DND-41 (cell line): Measurements from ENCODE around the gene GRAMD1A.

ENCODE experiments used
- ATAC-seq: fragments of 200-7000 bp; cut with Tn5 transposase; 3 replicates; pipeline ENCODE4 v1.9.1; 2021; ENCODE audit warnings: low read depth; ENCODE audit not compliant: insufficient read depth
- DNase-seq: peaks from one replicate; pipeline ENCODE4 v3.0.0-alpha.2; 2020
- H2AFZ ChIP-seq: 2 replicates; pipeline ENCODE4 v1.6.0; 2012; ENCODE audit warnings: low read depth, low read length
- H3K27ac ChIP-seq: 2 replicates; pipeline ENCODE4 v1.5.1; 2012; ENCODE audit warnings: low read length, inconsistent platforms
- H3K27me3 ChIP-seq: fragments of 200-600 bp; sonication (generic); 2 replicates; pipeline ENCODE4 v1.6.0; 2012; ENCODE audit warnings: low read length, mild to moderate bottlenecking, inconsistent platforms; ENCODE audit not compliant: insufficient read depth, poor library complexity
- H3K36me3 ChIP-seq: 2 replicates; pipeline ENCODE4 v1.5.1; 2012; ENCODE audit warnings: low read length, inconsistent platforms; ENCODE audit not compliant: insufficient read depth
- H3K4me1 ChIP-seq: 2 replicates; pipeline ENCODE4 v1.5.1; 2012; ENCODE audit warnings: mild to moderate bottlenecking, low read length; ENCODE audit not compliant: insufficient read depth
- H3K4me2 ChIP-seq: 2 replicates; pipeline ENCODE4 v1.6.0; 2012; ENCODE audit warnings: mild to moderate bottlenecking, moderate library complexity, low read length, inconsistent platforms; ENCODE audit not compliant: insufficient read depth
- H3K4me3 ChIP-seq, 2 experiments: fragments of 200-600 bp in 1 of 2; shearing (Covaris generic) in 1 of 2; 2 replicates each; pipeline ENCODE4 v1.5.1; 2012 to 2016; ENCODE audit warnings: inconsistent platforms in 2 of 2, low read length in 2 of 2, mild to moderate bottlenecking in 2 of 2, low read depth in 1 of 2, moderate library complexity in 1 of 2
- H3K79me2 ChIP-seq: 2 replicates; pipeline ENCODE4 v1.6.0; 2012; ENCODE audit warnings: low read length, inconsistent platforms; ENCODE audit not compliant: insufficient read depth
- H3K9ac ChIP-seq: 2 replicates; pipeline ENCODE4 v1.6.0; 2012; ENCODE audit warnings: low read depth, mild to moderate bottlenecking, inconsistent platforms, low read length, moderate library complexity
- H3K9me3 ChIP-seq: 2 replicates; pipeline ENCODE4 v1.5.1; 2012; ENCODE audit warnings: low read length, moderate library complexity, mild to moderate bottlenecking, inconsistent platforms; ENCODE audit not compliant: insufficient read depth, severe bottlenecking
- H4K20me1 ChIP-seq: 2 replicates; pipeline ENCODE4 v1.6.0; 2012; ENCODE audit warnings: low read length; ENCODE audit not compliant: insufficient read depth
- CTCF ChIP-seq: IDR thresholded peaks from 2 replicates; pipeline ENCODE4 v1.5.1; 2012; ENCODE audit warnings: borderline replicate concordance, low read length, moderate library complexity, mild to moderate bottlenecking; ENCODE audit not compliant: poor library complexity, severe bottlenecking; ENCODE audit errors: extremely low read depth
- EZH2 ChIP-seq: IDR thresholded peaks from 3 replicates; pipeline ENCODE4 v1.6.1; 2012; ENCODE audit warnings: borderline replicate concordance, low read depth, mild to moderate bottlenecking, moderate library complexity, low read length, inconsistent platforms; ENCODE audit not compliant: severe bottlenecking

GRAMD1A gene

DNA sequence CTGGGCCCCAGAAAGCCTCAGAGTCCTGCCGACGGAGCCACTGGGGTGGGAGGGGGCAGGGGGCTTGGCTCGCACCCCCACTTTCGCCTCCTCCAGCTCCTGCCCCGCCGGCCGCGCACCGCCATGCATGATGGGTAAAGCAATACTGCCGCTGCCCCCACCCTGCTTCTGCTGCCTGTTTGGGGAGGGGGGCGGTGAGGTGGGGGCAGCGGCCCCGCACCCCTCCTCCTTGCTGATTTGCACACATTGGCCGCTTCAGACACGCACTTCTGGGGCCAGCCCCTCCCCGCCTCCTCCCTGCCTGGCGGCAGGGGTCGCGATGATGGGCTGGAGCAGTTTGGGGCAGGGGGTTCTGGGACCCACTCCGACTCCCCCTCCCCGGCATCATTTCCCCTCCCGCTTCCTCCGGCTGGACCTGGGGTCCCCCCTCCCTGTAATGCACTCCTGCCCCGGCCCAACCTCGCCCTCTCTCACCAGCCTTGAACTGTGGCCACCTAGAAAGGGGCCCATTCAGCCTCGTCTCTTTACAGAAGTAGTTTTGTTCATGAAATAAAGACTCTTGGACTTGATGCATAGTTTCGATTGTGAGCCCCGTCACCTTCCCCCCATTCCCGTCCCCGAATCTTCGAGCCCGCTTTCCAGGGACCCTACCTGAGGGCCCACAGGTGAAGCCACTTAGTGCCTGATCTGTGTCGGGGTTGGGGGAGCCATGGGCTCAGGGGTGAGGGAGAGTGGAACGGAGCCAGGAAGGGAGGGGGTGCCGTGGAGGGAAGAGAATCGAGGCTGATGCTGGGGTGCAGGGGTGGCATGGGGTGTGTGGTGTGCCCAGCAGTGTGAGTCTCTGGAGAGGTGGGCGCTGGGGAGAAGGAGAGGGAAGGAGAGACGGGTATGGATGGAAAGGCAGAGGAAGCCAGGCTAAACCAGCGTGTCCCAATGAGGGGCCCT is 40.0 kb downstream of the GRAMD1A start:
- Histone ChIP-seq H3K27me3 (no peaks in the 10 kb centered on the region), H4K20me1 (no peaks in the 10 kb centered on the region), H3K27ac (no peak overlapping the region), H2AFZ (no peak overlapping the region), H3K79me2 (no peaks in the 10 kb centered on the region), H3K36me3 (no peaks in the 10 kb centered on the region), H3K4me1 (no peaks in the 10 kb centered on the region), H3K4me3 (no peak overlapping the region), H3K9me3 (no peaks in the 10 kb centered on the region), H3K4me2 (no peak overlapping the region), H3K9ac (no peak overlapping the region)
- no peak for DNase-seq
- ATAC-seq, result no peak
- TF ChIP-seq EZH2, result no peak
- no peak for TF ChIP-seq CTCF

DNA sequence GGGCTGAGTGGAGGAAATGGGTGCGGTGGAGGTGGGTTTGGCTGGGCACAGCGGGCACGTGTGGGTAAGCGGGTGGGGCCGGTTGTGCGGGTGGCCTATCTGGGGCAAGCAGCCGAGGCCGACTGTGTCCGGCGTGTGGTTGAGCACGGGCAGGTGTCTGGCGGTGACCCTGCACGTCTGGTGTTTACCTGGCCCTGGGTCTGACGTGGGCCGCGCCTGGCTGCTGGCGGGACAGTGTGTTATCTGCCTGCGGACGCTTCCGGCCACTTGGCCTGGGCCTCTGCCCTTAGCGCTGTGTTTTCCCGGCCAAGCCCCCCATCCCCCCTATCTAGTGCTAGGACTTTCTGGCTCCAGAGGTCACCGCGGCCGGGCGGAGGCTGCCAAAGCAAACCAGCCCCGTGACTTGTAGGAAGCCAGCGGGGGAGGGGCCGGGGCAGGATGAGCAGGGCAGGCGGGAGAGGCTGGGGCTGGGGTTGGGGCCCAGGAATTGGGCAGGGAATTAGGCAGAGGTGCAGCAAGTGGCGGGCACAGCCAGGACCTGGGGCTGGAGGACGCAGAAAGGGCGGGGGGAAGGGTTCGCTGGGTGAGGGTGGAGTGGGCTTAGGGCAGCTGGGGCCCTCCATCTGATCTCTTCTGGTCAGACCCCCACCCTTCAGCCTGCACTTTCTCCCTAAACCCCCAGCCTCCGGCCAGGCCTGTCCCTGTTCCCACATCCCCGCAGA is 40.9 kb downstream of the GRAMD1A start:
- H3K4me2 ChIP-seq, result no peak overlapping the region
- no peak for DNase-seq
- H3K4me1 ChIP-seq, result no peaks in the 10 kb centered on the region
- no peaks in the 10 kb centered on the region for H3K36me3 ChIP-seq
- no peaks in the 10 kb centered on the region for H3K9me3 ChIP-seq
- no peak for ATAC-seq
- no peak overlapping the region for H3K27ac ChIP-seq
- no peaks in the 10 kb centered on the region; the same call in 1 of the 2 replicates for H4K20me1 ChIP-seq
- no peak overlapping the region for H3K9ac ChIP-seq
- no peak overlapping the region for H2AFZ ChIP-seq
- H3K4me3 ChIP-seq, result no peak overlapping the region
- no peaks in the 10 kb centered on the region for H3K79me2 ChIP-seq
- H3K27me3 ChIP-seq, result no peaks in the 10 kb centered on the region
- TF ChIP-seq EZH2 (no peak), CTCF (no peak)

DNA sequence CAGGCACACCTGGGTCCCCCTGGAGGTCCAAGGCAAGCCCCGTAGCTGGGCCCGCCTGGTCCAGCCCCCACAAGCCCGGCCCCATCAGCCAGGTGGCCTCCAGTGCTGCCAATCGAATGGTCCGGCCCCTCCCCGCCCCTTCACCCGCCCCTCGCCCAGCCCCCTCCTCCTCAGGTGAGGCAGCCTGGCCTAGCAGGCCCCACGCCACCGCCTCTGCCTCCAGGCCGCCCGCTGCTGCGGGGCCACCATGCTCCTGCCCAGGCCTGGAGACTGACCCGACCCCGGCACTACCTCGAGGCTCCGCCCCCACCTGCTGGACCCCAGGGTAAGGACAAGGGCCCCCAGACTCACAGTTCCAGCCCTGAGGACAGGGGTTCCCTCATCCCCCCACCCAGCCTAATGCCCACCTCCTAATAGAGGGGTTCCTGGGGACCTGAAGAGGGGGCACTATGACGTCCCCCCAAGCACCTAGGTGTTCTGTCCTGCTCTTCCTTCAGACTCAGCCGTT is 41.5 kb downstream of the GRAMD1A start, which contains the start of gene HPN:
TSS of gene HPN (plus strand) at position 174 of the 508 bp plus-strand sequence. CDS start 786 bp downstream, outside the sequence.
- Histone ChIP-seq H4K20me1 (no peaks in the 10 kb centered on the region; the same call in 1 of the 2 replicates), H2AFZ (no peak within 1 kb of the TSS), H3K79me2 (no peaks in the 10 kb centered on the region), H3K4me1 (no peaks in the 10 kb centered on the region), H3K9me3 (no peaks in the 10 kb centered on the region), H3K36me3 (no peaks in the 10 kb centered on the region), H3K27me3 (no peaks in the 10 kb centered on the region), H3K27ac (no peak within 1 kb of the TSS), H3K4me2 (no peak within 1 kb of the TSS), H3K9ac (no peak within 1 kb of the TSS), H3K4me3 (no peak within 1 kb of the TSS)
- TF ChIP-seq EZH2 (no peak), CTCF (no peak)
- ATAC-seq, result no peak
- DNase-seq, result no peak
